Mucosa of descending colon (tissue), 3 donors: ENCODE results near the gene SEMA3C. TPM values are rescaled to one million over a fixed set of nuclear protein-coding genes. Genes with fewer than 3 reads are reported as not detected.
A peak's percentile ranks its signal among the peaks of the same experiment; 100 is the strongest.

Experiments
- ATAC-seq: fragments of 200-7000 bp; cut with Tn5 transposase; one replicate; pipeline ENCODE4 v1.9.1; 2020; ENCODE audit warnings: mild to moderate bottlenecking, moderate library complexity
- DNase-seq, 3 donors: peaks; one replicate each; pipeline ENCODE4 v3.0.0-alpha.2; 2020
- H3K36me3 ChIP-seq: fragments of 200-600 bp; one replicate; pipeline ENCODE4 v1.8.0; 2021; ENCODE audit warnings: low read depth, mild to moderate bottlenecking
- H3K4me1 ChIP-seq: fragments of 200-600 bp; one replicate; pipeline ENCODE4 v1.8.0; 2021; ENCODE audit warnings: low read depth, mild to moderate bottlenecking
- H3K4me3 ChIP-seq: fragments of 200-600 bp; one replicate; pipeline ENCODE4 v1.8.0; 2021; ENCODE audit warnings: mild to moderate bottlenecking
- H3K9me3 ChIP-seq: fragments of 200-600 bp; one replicate; pipeline ENCODE4 v1.8.0; 2021; ENCODE audit warnings: mild to moderate bottlenecking
- intact Hi-C, 2 donors: fragments of 100-400 bp; cut with DNase I in 1 of 2; cut with micrococcal nuclease in 1 of 2; formaldehyde crosslinking; loops; one replicate each; pipeline versions ENCODE4 v1.11.0 to v1.11.1; 2022; cut with DNase I, micrococcal nuclease
- total RNA-seq, 3 donors: library from RNA; stranded (reverse); fragmentation: NEBNext Ultra II Directional in 2 of 3; extraction: Animal tissue kit (Norgen Biotek cat#: 25700) in 2 of 3; gene quantifications; one replicate each; pipeline versions ENCODE4 v1.2.1 to v1.2.4, GENCODE V29; 2021 to 2023
- TF ChIP-seq, protein P1 (sequence below): fragments of 200-600 bp; IDR thresholded peaks from one replicate; pipeline ENCODE4 v1.8.0; 2022; ENCODE audit warnings: antibody characterized with exemption, mild to moderate bottlenecking
- donor health status: DM: no; HTN: no; CAD: no; lungs with moderate emphysema.
- donor health status: DM: no; HTN: no; CAD: no.
- donor health status: DM: no; HTN: yes; CAD: no.

Gene SEMA3C
- total RNA-seq, 3 donors from 2014 or later, result 72.4 to 150 (median 83.7) TPM

DNA sequence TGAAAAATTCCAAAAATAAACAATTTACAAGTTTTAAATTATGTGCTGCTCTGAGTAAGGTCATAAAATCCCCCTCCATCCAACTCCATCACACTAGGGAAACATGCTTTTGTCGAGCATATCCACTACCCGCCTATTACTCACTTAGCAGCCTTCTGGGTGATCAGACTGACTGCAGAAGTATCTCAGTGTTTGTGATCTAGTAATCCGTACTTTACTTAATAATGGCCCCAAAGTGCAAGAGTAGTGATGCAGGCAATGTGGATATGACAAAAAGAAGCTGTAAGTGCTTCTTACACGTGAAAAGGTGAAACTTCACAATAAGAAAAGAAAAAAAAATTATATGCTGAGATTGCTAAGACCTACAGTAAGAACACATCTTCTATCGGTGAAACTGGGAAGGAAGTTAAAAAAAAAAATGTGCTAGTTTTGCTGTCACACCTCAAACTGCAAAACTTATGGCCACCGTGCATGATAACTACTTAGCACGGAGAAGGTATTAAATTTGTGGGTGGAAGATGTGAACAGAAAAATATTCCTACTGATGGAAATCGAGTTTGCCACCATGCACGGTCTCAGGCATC lies 43.2 kb downstream of the SEMA3C start:
- TF ChIP-seq, protein P1, sequence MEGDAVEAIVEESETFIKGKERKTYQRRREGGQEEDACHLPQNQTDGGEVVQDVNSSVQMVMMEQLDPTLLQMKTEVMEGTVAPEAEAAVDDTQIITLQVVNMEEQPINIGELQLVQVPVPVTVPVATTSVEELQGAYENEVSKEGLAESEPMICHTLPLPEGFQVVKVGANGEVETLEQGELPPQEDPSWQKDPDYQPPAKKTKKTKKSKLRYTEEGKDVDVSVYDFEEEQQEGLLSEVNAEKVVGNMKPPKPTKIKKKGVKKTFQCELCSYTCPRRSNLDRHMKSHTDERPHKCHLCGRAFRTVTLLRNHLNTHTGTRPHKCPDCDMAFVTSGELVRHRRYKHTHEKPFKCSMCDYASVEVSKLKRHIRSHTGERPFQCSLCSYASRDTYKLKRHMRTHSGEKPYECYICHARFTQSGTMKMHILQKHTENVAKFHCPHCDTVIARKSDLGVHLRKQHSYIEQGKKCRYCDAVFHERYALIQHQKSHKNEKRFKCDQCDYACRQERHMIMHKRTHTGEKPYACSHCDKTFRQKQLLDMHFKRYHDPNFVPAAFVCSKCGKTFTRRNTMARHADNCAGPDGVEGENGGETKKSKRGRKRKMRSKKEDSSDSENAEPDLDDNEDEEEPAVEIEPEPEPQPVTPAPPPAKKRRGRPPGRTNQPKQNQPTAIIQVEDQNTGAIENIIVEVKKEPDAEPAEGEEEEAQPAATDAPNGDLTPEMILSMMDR, result no peak
- H3K4me1 ChIP-seq, result peaks cover 3% of the 10 kb centered on the region
- DNase-seq, result no peak
- intact Hi-C loops, result no loop called here
- ATAC-seq, result no peak
- no peak overlapping the region for H3K4me3 ChIP-seq
- H3K9me3 ChIP-seq, result no peaks in the 10 kb centered on the region
- H3K36me3 ChIP-seq, result no peaks in the 10 kb centered on the region

DNA sequence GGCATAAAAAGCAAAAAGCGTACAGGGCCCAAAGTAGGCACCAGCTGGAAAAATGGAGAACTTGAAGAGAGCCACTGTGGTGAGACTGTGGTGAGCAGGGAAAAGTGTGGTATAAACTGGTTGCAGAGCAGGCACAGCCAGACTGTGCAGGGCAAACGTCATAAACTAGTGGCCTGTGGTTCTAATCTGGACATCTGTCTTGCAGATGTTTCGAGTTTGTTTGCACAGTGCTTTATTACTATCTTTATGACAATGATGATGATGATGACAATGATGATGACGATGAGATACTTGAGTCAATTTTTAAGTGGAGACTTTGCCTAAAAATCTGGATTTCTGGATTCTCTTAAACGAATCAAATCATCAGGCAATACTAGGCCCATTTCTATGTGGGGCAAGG lies 45.7 kb downstream of the SEMA3C start:
- Histone ChIP-seq H3K4me1 (peaks cover 8% of the 10 kb centered on the region), H3K36me3 (no peaks in the 10 kb centered on the region), H3K9me3 (no peaks in the 10 kb centered on the region), H3K4me3 (no peak overlapping the region)
- DNase-seq, result no peak
- TF ChIP-seq, protein P1, result no peak
- intact Hi-C loops, result no loop called here
- ATAC-seq, result peak; percentile 7

- H3K36me3 ChIP-seq, result no peaks in the 10 kb centered on the region
- peaks cover 8% of the 10 kb centered on the region for H3K4me1 ChIP-seq
Measured at GRCh38 chr7:80871228-80871627, 47.6 kb downstream of the SEMA3C start.

GRCh38 chr7:80870813-80871212 lies 48.0 kb downstream of the SEMA3C start:
- intact Hi-C loops, result no loop called here
- Histone ChIP-seq H3K4me3 (no peak overlapping the region), H3K36me3 (no peaks in the 10 kb centered on the region), H3K4me1 (peaks cover 8% of the 10 kb centered on the region), H3K9me3 (no peaks in the 10 kb centered on the region)
- ATAC-seq (peak; percentile 10), DNase-seq (no peak)
- TF ChIP-seq, protein P1, result no peak

More at GRCh38 chr7:80871228-80871627, 47.6 kb downstream of the SEMA3C start:
- H3K4me3 ChIP-seq, result no peak overlapping the region
- intact Hi-C loops, result no loop called here
- ATAC-seq, result no peak
- TF ChIP-seq, protein P1, result no peak
- H3K9me3 ChIP-seq, result no peaks in the 10 kb centered on the region
- no peak for DNase-seq

DNA sequence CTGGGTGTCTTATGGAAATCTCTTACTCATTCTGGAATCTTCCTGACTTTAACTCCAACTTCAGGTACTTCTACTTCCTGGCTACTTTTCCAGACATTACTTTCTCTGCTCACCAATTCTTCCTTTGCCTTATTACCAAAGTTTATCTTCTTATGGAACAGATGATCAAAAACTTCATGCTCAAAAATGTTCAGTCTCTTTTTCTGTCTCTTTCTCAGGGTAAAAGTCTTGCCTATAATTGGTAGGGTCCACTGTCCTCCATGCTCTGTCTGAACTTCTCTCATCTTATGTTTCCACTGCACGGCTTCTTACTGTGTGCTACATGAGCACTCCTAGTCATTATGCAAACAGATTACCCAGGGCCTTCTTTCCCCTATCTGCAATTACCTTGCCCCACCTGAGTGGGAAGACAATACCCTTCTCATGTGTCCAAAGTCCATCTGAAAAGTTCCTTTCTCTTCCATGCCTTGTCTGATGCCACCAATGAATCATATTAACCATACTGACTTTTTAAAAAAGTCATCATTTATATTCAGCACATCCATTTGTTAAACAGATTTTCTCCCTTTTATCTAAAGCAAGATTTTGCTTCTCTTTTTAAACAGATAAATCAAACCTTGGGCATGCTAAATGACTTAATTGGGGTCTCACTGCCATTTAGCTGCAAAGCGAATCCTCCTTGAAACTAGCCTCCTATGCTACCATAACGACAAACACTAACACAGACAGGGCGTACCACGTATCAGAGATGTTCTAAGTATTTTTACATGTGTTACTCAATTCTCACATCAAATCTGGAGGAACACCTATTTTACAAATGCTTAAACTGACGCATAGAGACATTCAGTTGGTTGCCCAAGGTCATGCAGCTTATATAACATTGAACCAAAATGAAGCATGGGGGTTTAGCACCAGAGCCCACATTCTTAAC lies 48.8 kb downstream of the SEMA3C start:
- peak in 1 of 3 donors; percentile 46 for DNase-seq
- H3K9me3 ChIP-seq, result no peaks in the 10 kb centered on the region
- H3K36me3 ChIP-seq, result no peaks in the 10 kb centered on the region
- intact Hi-C loops, result no loop called here
- peaks cover 8% of the 10 kb centered on the region for H3K4me1 ChIP-seq
- TF ChIP-seq, protein P1, result no peak
- peak; percentile 99 for ATAC-seq
- H3K4me3 ChIP-seq, result no peak overlapping the region
